Caco-2 (cell line): Measurements from ENCODE around the gene INPP5J. TPM values are rescaled to one million over a fixed set of nuclear protein-coding genes. Genes with fewer than 3 reads are reported as not detected.

Experiments used
- BruUV-seq: library from RNA; stranded (reverse); fragments of 400-500 nt; replicated peaks from 2 replicates; lab custom pipeline; 2021; lab: Mats Ljungman, UMichigan
- CTCF ChIA-PET: fragments of 300-600 bp; sonication (Branson Sonifier 250); formaldehyde crosslinking; loops from one replicate; lab custom pipeline; 2022; ENCODE audit warnings: antibody characterized with exemption; lab: Charles Lee
- POLR2A ChIA-PET: fragments of 300-600 bp; sonication (Branson Sonifier 250); formaldehyde crosslinking; loops from one replicate; lab custom pipeline; 2022; ENCODE audit warnings: antibody characterized with exemption; lab: Charles Lee
- DNase-seq, 2 experiments: peaks; one replicate each; pipeline versions ENCODE4 v3.0.0 to v3.0.0-alpha.2; 2020 to 2022
- H3K27me3 ChIP-seq: replicated peaks from 2 replicates; pipeline ENCODE4 v1.6.0; 2011; ENCODE audit warnings: low read length; ENCODE audit not compliant: control insufficient read depth, insufficient read depth
- H3K36me3 ChIP-seq: 2 replicates; pipeline ENCODE4 v1.5.1; 2011; ENCODE audit warnings: low read length; ENCODE audit not compliant: control insufficient read depth, insufficient read depth
- H3K4me1 ChIP-seq: fragments of 250-450 bp; sonication (Bioruptor Pico); 2 replicates; pipeline ENCODE4 v1.5.1; 2020; ENCODE audit warnings: mild to moderate bottlenecking
- H3K4me3 ChIP-seq: 2 replicates; pipeline ENCODE4 v1.5.1; 2011; ENCODE audit warnings: low read depth, mild to moderate bottlenecking, control low read depth, low read length
- H3K9me3 ChIP-seq: fragments of 250-450 bp; sonication (Bioruptor Pico); 2 replicates; pipeline ENCODE4 v1.5.1; 2020; ENCODE audit warnings: mild to moderate bottlenecking, moderate library complexity
- H3K27ac Mint-ChIP-seq: one replicate; pipeline ENCODE4 v1.8.0; 2022; ENCODE audit warnings: mixed read lengths; ENCODE audit not compliant: unreplicated experiment
- H3K27me3 Mint-ChIP-seq: one replicate; pipeline ENCODE4 v1.8.0; 2022; ENCODE audit warnings: mixed read lengths; ENCODE audit not compliant: insufficient read depth, unreplicated experiment
- H3K36me3 Mint-ChIP-seq: one replicate; pipeline ENCODE4 v1.8.0; 2022; ENCODE audit warnings: mild to moderate bottlenecking, mixed read lengths; ENCODE audit not compliant: insufficient read depth, unreplicated experiment
- H3K4me1 Mint-ChIP-seq: one replicate; pipeline ENCODE4 v1.8.0; 2022; ENCODE audit warnings: low read depth, mixed read lengths; ENCODE audit not compliant: unreplicated experiment
- H3K4me3 Mint-ChIP-seq: one replicate; pipeline ENCODE4 v1.8.0; 2022; ENCODE audit warnings: mild to moderate bottlenecking, moderate library complexity, mixed read lengths; ENCODE audit not compliant: unreplicated experiment
- H3K9me3 Mint-ChIP-seq: one replicate; pipeline ENCODE4 v1.8.0; 2022; ENCODE audit warnings: mixed read lengths; ENCODE audit not compliant: unreplicated experiment
- intact Hi-C: fragments of 100-400 bp; cut with micrococcal nuclease; formaldehyde crosslinking; loops from one replicate; pipeline ENCODE4 v1.10.0; 2022; ENCODE audit not compliant: unreplicated experiment
- total RNA-seq: library from RNA; stranded (reverse); gene quantifications from 2 replicates; pipeline ENCODE4 v1.2.3, GENCODE V29; 2022
- TF ChIP-seq, protein P1 (sequence below), 2 experiments: fragments of 200-600 bp in 1 of 2; IDR thresholded peaks; 1 replicate in 1 of 2; 2 replicates in 1 of 2; pipeline versions ENCODE4 v1.5.1 to v1.8.0; 2011 to 2022; ENCODE audit warnings: antibody characterized with exemption in 1 of 2, control low read depth in 1 of 2, inconsistent platforms in 1 of 2, low read depth in 1 of 2, low read length in 1 of 2, mild to moderate bottlenecking in 1 of 2, moderate library complexity in 1 of 2; ENCODE audit not compliant: insufficient read depth in 1 of 2, severe bottlenecking in 1 of 2, unreplicated experiment in 1 of 2

Gene INPP5J
- total RNA-seq, 1 experiment from 2014 or later, result 6.8 TPM

DNA sequence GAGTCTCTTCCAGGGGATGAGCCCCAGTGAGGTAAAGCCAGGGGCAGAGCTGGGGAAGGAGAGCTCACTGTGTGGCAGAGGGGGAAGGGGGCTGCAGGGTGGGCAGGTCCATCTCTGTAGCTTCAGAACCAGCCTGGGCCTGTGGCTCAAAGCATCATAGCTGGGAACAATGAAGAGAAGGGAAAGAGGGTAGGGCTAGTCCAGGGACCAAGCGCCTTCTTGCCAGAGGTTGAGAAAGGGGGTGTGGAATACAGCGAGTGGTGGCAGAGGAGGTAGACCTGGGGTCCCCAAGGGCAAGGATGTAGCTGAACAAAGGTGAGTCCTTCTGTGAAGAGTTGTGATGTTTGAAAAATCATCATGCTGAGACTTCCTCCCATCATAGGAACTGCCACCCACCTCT, 18.8 kb downstream of the INPP5J start:
- Mint-ChIP-seq H3K4me1 (no peaks in the 10 kb centered on the region), H3K9me3 (no peaks in the 10 kb centered on the region), H3K4me3 (no peak overlapping the region), H3K36me3 (no peaks in the 10 kb centered on the region), H3K27ac (no peak overlapping the region), H3K27me3 (peaks cover 3% of the 10 kb centered on the region)
- Histone ChIP-seq H3K4me1 (no peaks in the 10 kb centered on the region), H3K36me3 (no peaks in the 10 kb centered on the region), H3K9me3 (no peaks in the 10 kb centered on the region), H3K4me3 (no peak overlapping the region), H3K27me3 (no peaks in the 10 kb centered on the region)
- intact Hi-C loops, result loop anchor here (10.0 kb wide), 1 partner anchor 377 kb away; no protein-coding TSS in a partner anchor
- ChIA-PET CTCF (interaction anchor here (0.6 kb wide), 1 partner anchor 534 kb away, joined by 5 read pairs; the partner anchor contains the start of gene TCN2), POLR2A (no interaction called here)
- DNase-seq, result no peak
- TF ChIP-seq, protein P1, sequence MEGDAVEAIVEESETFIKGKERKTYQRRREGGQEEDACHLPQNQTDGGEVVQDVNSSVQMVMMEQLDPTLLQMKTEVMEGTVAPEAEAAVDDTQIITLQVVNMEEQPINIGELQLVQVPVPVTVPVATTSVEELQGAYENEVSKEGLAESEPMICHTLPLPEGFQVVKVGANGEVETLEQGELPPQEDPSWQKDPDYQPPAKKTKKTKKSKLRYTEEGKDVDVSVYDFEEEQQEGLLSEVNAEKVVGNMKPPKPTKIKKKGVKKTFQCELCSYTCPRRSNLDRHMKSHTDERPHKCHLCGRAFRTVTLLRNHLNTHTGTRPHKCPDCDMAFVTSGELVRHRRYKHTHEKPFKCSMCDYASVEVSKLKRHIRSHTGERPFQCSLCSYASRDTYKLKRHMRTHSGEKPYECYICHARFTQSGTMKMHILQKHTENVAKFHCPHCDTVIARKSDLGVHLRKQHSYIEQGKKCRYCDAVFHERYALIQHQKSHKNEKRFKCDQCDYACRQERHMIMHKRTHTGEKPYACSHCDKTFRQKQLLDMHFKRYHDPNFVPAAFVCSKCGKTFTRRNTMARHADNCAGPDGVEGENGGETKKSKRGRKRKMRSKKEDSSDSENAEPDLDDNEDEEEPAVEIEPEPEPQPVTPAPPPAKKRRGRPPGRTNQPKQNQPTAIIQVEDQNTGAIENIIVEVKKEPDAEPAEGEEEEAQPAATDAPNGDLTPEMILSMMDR (IDR thresholded peaks at IDR 0.05; ENCODE audit: insufficient read depth in 1 of 2, low read depth in 1 of 2, low read length in 1 of 2, severe bottlenecking in 1 of 2, unreplicated experiment in 1 of 2), result no peak
- no TSS peak for BruUV-seq

DNA sequence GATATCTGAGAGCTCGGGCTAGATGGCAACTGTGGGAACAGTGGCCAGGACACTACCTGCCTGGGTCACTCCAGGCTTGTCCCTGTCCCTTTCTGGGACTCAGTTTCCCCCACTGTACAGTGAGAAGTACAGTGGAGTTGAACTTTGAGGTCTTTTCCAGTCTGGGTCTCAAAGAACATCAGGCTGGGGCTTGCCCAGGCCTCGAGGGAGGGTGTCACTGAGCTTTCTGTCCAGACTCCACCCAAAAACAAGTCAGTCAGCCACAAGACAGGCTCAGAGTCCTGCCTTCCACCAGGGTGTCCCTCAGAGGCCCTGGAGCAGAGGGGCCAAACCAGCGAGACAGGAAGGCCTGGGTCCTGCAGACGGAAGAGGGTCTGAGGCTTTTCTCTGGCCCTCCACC, 19.5 kb downstream of the INPP5J start:
- Histone ChIP-seq H3K27me3 (no peaks in the 10 kb centered on the region), H3K36me3 (no peaks in the 10 kb centered on the region), H3K4me1 (no peaks in the 10 kb centered on the region), H3K4me3 (no peak overlapping the region), H3K9me3 (no peaks in the 10 kb centered on the region)
- H3K4me1 Mint-ChIP-seq, result no peaks in the 10 kb centered on the region
- ChIA-PET CTCF (no interaction called here), POLR2A (no interaction called here)
- TF ChIP-seq, protein P1 (IDR thresholded peaks at IDR 0.05; ENCODE audit: insufficient read depth in 1 of 2, low read depth in 1 of 2, low read length in 1 of 2, severe bottlenecking in 1 of 2, unreplicated experiment in 1 of 2), result no peak
- no peaks in the 10 kb centered on the region for H3K9me3 Mint-ChIP-seq
- peaks cover 3% of the 10 kb centered on the region for H3K27me3 Mint-ChIP-seq
- intact Hi-C loops, result loop anchor here (10.0 kb wide), 1 partner anchor 377 kb away; no protein-coding TSS in a partner anchor
- H3K27ac Mint-ChIP-seq, result no peak overlapping the region
- H3K36me3 Mint-ChIP-seq, result no peaks in the 10 kb centered on the region
- no TSS peak for BruUV-seq
- no peak overlapping the region for H3K4me3 Mint-ChIP-seq
- no peak for DNase-seq

DNA sequence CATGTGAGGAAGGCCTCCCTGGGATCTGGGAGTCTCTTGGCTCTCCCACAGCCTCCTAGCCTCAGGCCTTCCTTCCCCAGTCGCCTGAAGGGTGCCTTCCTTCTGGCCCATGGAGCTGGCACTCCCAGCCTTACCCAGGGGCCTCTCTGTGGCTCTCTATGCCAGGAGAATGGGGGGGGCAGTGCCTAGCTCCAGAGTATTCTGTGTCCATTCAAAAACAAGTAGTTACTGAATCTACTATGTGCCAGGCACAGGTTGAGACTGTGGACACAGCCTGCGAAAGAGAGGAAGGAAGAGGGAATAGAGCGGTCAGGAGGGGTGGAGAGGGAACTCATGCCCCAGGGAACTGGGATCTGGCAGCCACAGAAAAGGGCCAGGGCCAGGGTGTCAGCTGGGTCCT, 20.3 kb downstream of the INPP5J start:
- H3K9me3 ChIP-seq, result no peaks in the 10 kb centered on the region
- H3K4me3 ChIP-seq, result no peak overlapping the region
- no peaks in the 10 kb centered on the region for H3K4me1 Mint-ChIP-seq
- H3K27me3 ChIP-seq, result no peaks in the 10 kb centered on the region
- no peaks in the 10 kb centered on the region for H3K9me3 Mint-ChIP-seq
- intact Hi-C loops, result loop anchor here (10.0 kb wide), 1 partner anchor 378 kb away; no protein-coding TSS in a partner anchor
- ChIA-PET CTCF (no interaction called here), POLR2A (no interaction called here)
- no peaks in the 10 kb centered on the region for H3K36me3 Mint-ChIP-seq
- H3K27me3 Mint-ChIP-seq, result peaks cover 3% of the 10 kb centered on the region
- no peaks in the 10 kb centered on the region for H3K4me1 ChIP-seq
- no peak overlapping the region for H3K27ac Mint-ChIP-seq
- no peak for DNase-seq
- TF ChIP-seq, protein P1 (IDR thresholded peaks at IDR 0.05; ENCODE audit: insufficient read depth in 1 of 2, low read depth in 1 of 2, low read length in 1 of 2, severe bottlenecking in 1 of 2, unreplicated experiment in 1 of 2), result no peak
- H3K36me3 ChIP-seq, result no peaks in the 10 kb centered on the region
- H3K4me3 Mint-ChIP-seq, result no peak overlapping the region
- no TSS peak for BruUV-seq
